ENCODE data around the gene THADA.
A peak's percentile ranks its signal among the peaks of the same experiment; 100 is the strongest.
"Not testable (repeated sequence)": the region's sequence is repeated elsewhere in the genome, so short reads cannot be mapped to it uniquely, and the experiment has no call there.

The THADA gene

GRCh38 chr2:43594875-43595274, 963 bp downstream of the THADA start:
- DNase-seq (ENCODE audit: low spot score), result no peak

GRCh38 chr2:43593254-43593653, 2.6 kb downstream of the THADA start:
- DNase-seq (ENCODE audit: low spot score), result no peak

GRCh38 chr2:43592443-43592842, 3.4 kb downstream of the THADA start:
- DNase-seq (ENCODE audit: low spot score), result no peak

- DNase-seq (ENCODE audit: low spot score), result no peak
Observed at GRCh38 chr2:43585708-43586107, 10.1 kb downstream of the THADA start.

- no peak for DNase-seq (ENCODE audit: low spot score)
Observed at GRCh38 chr2:43579275-43579981, 16.4 kb downstream of the THADA start.

- peak; percentile 70 for DNase-seq (ENCODE audit: low spot score)
Observed at GRCh38 chr2:43576981-43577892, 18.6 kb downstream of the THADA start.

GRCh38 chr2:43572244-43572643, 23.6 kb downstream of the THADA start:
- no peak for DNase-seq (ENCODE audit: low spot score)

GRCh38 chr2:43569921-43570320, 25.9 kb downstream of the THADA start:
- DNase-seq (ENCODE audit: low spot score), result no peak

GRCh38 chr2:43568228-43568627, 27.6 kb downstream of the THADA start:
- no peak for DNase-seq (ENCODE audit: low spot score)

GRCh38 chr2:43566461-43566729, 29.4 kb downstream of the THADA start:
- DNase-seq (ENCODE audit: low spot score), result no peak

GRCh38 chr2:43563679-43564078, 32.2 kb downstream of the THADA start:
- no peak for DNase-seq (ENCODE audit: low spot score)

GRCh38 chr2:43560231-43560547, 35.6 kb downstream of the THADA start:
- DNase-seq (ENCODE audit: low spot score), result no peak

- DNase-seq (ENCODE audit: low spot score), result no peak
Observed at GRCh38 chr2:43559391-43560230, 36.2 kb downstream of the THADA start.

- no peak for DNase-seq (ENCODE audit: low spot score)
Observed at GRCh38 chr2:43557196-43557595, 38.6 kb downstream of the THADA start.

- DNase-seq (ENCODE audit: low spot score), result no peak
Observed at GRCh38 chr2:43556256-43556655, 39.6 kb downstream of the THADA start.

GRCh38 chr2:43553341-43553855, 42.4 kb downstream of the THADA start:
- no peak for DNase-seq (ENCODE audit: low spot score)

- DNase-seq (ENCODE audit: low spot score), result no peak
Observed at GRCh38 chr2:43551990-43552389, 43.8 kb downstream of the THADA start.

GRCh38 chr2:43548381-43548780, 47.5 kb downstream of the THADA start:
- DNase-seq (ENCODE audit: low spot score), result not testable (repeated sequence)

GRCh38 chr2:43542285-43542933, 53.4 kb downstream of the THADA start:
- DNase-seq (ENCODE audit: low spot score), result peak; percentile 44

- no peak for DNase-seq (ENCODE audit: low spot score)
Observed at GRCh38 chr2:43541165-43541564, 54.7 kb downstream of the THADA start.

- DNase-seq (ENCODE audit: low spot score), result no peak
Observed at GRCh38 chr2:43540021-43540779, 55.6 kb downstream of the THADA start.

Data from LoVo (cell line).